SU-DHL-6 (cell line): ENCODE data around the gene FOXK2.

Experiments used
- EZH2phosphoT487 ChIP-seq: fragments of 200-600 bp; sonication (generic), shearing (Covaris generic); conservative IDR thresholded peaks from 2 replicates; pipeline ENCODE4 v1.6.1; 2018; ENCODE audit warnings: mild to moderate bottlenecking, antibody characterized with exemption, low read length, moderate library complexity, mixed read lengths
- TF ChIP-seq, protein P1 (sequence below): fragments of 200-600 bp; sonication (generic); IDR thresholded peaks from one replicate; pipeline ENCODE4 v1.5.1; 2017; ENCODE audit warnings: antibody characterized with exemption, mild to moderate bottlenecking, low read length, moderate library complexity; ENCODE audit not compliant: insufficient read depth, poor library complexity, severe bottlenecking

DNA sequence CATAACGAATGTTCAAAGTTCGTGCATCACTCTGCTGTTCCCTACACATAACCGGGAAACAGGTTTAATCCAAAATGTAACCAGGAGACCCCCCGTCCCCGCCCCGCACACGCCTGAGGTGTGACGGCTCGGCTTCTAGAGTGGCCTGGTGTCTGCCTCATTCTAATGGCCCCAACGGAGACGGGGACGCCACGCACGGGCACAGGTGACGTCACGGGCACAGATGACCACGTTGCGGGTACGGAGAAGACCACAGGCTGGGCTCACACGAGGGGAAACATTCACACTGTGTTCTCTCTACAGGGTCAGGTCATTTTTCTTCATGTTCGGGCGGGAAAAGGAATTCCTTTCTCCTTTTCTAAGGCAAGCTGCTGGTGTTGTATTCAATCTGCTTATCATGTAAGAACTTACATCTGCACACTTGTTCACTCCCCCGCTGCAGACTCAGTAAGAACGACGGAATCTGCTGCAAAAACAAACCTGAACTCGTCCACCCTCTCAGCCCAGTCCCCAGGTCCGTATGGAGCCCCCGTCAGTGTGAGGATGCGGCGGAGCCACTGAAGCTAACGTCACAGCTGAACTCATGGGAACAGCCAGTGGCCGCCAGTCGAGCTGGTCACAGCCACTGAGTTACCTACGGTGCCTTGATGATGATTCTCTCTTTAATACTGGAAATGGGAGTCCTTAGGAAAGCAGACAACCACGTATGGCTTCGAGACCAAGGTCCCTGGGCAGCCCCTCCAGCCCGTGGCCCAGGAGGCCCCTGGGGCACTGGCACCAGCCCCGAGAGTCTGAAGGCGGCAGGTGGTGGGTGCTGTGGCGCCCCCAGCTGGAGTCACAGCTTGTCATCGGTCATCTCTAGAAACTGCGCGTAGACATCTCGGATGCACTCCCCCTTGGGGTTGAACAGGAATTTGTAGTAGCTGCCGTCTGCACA lies 95.8 kb downstream of the FOXK2 start:
- TF ChIP-seq, protein P1, sequence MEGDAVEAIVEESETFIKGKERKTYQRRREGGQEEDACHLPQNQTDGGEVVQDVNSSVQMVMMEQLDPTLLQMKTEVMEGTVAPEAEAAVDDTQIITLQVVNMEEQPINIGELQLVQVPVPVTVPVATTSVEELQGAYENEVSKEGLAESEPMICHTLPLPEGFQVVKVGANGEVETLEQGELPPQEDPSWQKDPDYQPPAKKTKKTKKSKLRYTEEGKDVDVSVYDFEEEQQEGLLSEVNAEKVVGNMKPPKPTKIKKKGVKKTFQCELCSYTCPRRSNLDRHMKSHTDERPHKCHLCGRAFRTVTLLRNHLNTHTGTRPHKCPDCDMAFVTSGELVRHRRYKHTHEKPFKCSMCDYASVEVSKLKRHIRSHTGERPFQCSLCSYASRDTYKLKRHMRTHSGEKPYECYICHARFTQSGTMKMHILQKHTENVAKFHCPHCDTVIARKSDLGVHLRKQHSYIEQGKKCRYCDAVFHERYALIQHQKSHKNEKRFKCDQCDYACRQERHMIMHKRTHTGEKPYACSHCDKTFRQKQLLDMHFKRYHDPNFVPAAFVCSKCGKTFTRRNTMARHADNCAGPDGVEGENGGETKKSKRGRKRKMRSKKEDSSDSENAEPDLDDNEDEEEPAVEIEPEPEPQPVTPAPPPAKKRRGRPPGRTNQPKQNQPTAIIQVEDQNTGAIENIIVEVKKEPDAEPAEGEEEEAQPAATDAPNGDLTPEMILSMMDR = no peak
- TF ChIP-seq EZH2phosphoT487 = no peak
